DMS153 treated with DMSO at 0.1 percent for 48 hours (cell line): ENCODE results near the gene KRT81.
"Not testable (repeated sequence)": the region's sequence is repeated elsewhere in the genome, so short reads cannot be mapped to it uniquely, and the experiment has no call there.

ENCODE experiments used
- DNase-seq: peaks from one replicate; lab custom pipeline; 2025; ENCODE audit not compliant: unreplicated experiment; lab: John Stamatoyannopoulos, UW

Gene KRT81

DNA sequence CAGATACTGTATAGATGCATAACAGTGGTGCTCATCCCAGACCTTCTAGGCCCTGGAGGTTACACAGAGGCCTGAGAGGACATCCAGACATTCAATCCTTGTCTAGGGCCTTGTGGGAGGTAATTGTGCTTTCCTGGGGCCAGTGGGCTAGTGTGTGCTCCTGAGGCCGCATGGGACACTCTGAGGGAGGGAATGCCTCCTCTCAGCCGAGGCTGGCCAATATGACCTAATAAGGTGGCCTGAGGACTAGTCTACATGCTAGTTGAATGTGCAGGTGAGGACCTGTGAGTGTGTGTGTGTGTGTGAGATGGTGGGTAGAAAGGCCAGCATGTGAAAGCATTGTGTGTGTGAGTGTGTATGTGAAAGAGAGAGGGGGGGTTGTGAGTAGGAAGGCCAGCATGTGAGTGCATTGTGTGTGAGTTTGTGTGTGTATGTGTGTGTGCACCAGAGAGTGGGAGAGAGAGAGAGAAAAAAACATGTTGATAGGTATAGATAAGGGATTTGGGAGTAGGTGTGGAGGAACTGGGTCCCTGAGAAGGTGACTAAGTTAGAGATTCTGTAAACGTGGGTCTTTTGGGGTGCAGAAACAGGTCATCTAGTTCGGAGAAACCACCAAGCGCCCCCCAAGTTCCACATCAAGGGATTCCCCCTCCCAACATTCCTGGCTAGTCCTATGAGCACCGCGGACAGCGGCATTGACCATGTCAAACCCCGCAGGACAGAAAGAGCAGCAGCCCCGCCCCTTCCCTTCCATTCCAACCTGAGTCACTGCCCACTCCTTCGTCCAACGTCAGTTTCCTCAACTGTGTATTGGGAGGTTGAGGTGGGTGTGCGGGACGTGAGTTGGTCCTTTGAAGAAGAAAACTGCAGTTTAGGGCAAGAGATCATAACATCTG, 9.7 kb upstream of the KRT81 start:
- no peak for DNase-seq

DNA sequence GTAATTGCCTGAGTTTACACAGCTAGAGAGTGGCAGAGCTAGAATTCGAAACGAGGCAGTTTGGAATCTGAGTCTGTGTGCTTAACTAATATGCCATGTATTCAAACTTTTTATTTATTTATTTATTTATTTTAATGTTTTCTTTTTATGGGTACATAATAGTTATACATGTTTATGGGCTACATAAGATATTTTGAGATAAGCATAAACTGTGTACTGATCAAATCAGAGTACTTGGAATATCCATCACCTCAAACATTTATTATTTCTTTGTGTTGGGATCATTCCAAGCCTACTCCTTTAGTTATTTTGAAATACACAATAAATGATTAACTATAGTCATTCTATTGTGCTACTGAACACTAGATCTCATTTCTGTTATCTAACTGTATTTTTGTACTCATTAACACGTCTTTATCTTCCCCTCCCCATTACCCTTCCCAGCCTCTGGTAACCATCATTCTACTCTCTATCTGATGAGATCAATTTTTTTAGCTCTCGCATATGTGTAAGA, 7.4 kb upstream of the KRT81 start:
- no peak for DNase-seq

DNA sequence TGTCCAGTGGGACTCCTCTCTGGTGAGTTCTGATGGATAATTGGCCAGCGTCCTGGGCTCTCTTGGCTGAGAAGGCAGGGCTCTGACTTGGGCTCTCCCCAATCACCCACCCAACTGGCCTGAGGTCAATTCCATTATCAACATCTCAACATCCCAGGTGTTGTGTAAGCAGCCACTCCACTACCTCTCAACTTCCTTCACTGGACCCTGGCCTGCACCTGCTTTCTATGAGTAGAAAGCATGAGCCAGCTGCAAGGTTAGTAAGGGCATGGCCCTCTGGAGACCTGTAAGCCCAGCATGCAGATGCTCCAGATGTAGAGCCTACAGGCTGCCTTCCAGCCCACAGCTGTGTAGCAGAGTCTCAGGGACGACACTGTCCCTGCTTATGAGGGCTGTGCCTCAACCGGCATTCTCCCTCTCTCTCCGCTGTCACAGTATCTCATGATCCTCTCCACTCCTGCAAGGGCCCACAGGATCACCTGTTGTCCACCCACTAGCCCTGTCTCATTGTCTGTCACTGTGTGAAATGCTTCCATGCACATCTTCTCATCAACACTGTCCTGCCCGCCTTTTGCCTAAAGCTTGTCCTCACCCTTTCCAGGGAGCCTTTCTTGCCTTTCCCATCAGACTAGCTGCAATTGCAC, 5.4 kb upstream of the KRT81 start:
- DNase-seq, result no peak

DNA sequence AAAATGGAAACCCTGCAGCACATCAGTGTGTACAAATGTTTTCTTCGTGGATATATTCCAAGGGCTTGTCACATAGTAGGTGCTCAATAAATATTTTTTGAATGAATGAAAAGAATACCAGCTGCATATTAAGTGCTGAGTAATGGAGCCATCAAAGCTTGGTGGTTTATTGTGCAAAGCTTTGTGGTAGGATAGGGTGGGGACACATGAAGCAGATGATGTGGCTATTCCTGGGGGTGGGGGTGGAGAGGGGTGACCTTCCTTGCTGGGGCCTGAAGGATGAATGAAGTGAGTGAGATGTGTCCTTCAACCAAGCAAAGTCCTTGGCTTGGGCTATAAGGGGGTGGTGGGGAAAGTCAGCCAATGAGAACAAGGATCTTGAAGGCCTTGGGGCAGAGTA, 4.3 kb upstream of the KRT81 start:
- no peak for DNase-seq

DNA sequence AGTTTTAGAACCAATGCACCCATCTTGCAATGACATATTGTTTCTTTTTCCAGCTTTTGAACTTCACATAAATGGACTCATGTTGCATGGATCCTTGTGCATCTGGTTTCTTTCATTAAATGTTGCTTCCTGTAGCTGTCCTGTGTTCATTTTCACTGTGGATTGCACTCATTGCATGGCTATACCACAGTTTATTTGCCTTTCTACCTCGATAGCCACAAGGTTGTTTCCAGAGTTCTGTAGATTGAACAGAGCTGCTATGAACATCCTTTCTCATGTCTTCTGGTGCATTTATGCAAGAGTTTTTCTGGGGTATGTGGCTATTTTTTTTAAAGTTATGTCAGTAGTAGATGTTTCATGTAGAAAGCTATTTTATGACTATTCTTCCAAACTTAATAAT, 3.5 kb upstream of the KRT81 start:
- no peak for DNase-seq

DNA sequence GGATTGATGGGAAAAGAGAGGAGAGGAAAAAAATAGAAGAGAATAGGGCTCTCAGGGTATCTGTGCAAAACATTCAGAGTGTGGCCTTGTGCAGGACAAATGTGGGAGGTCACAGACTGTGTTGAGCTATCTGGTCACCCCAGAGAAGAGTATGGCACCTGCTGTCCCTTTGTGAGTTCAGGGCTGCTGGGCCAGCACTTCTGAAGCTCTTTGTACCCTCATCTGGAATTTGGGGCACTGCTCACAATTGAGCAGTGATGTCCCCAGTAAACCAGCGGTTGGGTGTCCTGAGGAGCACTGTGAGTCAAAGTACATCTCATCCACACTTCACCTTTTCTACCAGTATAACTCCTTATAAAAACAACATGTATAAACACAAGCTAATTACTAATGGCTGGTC, 2.6 kb upstream of the KRT81 start:
- DNase-seq, result no peak

DNA sequence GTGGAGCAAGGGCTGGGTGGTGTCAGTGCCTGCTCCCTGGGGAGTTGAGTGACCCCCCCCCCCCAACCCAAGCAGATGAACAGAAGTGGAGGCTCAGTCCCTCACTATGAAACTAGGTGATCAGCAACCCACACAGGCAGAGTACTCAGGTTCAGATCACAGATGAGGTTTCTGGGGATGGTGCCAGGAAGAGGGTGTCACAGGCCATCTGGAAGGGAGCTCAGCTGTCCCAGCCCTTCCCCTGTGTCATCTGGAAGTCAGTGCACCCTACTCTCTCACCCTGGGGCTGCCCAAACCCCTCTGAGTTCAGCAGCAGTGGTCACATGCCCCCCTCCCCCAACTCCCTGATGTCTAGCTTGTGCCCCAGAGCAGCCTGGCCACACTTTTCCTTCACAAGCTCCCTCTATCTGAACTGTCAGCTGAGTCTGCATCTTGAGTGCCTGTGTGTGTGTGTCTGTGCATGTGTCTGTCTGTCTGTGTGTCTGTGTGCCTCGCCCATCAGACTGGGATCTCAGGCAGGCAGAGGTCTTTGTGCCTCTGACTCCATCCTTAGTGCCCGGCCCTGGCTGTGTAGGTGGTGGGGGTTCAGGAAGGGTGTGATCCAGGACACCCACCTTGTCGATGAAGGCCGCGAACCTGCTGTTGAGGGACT, 725 bp downstream of the KRT81 start:
- DNase-seq, result not testable (repeated sequence)

DNA sequence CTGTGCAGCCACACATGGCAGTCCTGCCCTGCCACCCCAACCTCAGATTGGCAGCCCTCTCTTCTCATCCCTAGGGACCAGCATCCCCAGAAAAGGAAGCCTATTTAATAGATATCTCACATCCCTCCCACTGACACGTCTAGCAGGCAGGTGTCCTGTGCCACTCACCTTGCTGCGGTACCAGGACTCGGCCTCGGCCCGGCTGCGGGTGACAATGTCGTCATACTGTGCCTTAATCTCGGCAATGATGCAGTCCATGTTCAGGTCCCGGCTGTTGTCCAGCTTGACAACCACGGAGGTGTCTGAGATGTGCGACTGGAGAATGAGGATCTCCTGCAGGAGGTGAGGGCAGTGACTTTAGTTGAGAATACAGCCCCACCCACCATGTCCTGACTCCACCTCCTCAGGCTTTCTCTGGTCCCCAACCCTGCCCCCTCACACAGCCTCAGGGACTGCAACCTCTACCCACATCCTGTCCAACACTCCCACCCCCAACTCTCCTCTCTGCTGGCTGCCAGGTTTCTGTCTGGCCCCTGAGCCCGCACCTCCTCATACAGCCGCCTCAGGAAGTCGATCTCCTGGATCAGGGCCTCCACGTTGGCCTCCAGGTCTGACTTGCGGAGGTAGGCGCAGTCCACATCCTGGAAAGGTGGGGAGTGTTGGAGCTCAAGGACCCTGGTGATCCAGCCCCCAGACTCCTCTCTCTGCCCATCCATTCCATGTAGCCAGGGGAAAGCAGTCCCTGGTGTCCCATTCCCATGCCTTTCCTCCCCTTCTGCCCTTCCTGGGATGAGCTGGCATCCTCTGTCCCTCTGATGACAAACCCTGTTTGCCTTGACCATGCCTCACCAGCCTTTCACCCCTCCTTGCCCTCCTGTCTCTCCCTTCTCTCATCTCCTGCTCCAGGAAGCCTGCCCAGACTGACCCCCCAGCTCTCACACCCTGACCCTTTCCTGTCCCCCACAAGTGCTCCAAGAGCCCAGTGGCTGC, 3.2 kb downstream of the KRT81 start:
- not testable (repeated sequence) for DNase-seq

DNA sequence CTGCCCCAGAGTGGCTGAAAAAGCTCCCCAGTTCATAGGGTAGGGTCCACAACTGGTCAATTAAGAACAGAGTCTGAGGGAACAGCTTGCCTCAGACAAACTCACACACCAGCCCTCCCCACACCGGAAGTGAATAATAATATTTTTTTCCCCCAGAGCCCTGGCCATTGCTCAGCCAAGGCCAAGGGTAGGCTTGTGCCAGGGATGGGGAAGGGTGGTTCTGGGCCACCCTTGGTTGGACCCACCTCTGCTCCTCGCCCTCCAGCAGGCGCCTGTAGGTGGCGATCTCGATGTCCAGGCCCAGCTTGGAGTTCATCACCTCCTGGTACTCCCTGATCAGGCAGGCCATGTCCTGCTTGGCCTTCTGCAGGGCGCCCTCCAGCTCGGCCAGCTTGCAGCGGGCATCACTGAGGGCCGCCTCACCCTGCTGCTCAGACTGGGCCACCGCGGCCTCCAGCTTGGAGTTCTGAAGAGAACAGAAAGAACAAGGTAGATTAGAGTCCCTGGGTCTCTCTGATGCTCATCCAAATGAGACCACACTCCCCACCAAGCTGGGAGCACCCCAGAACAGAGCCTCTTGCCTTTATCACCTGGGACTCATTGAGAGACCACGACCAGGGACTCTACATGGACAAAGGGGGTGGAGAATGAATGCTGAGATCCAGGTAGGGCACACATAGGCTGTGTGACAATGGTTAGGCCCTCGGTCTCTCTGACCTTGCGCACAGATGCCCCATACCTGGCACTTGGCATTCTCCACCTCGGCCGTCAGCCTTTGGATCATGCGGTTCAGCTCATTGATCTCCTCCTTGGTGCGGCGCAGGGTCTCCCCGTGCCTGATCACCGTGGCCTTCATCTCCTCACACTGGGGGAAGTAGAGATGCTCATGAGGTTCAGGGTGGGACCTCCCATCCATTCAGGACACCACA, 4.2 kb downstream of the KRT81 start:
- DNase-seq, result not testable (repeated sequence)

DNA sequence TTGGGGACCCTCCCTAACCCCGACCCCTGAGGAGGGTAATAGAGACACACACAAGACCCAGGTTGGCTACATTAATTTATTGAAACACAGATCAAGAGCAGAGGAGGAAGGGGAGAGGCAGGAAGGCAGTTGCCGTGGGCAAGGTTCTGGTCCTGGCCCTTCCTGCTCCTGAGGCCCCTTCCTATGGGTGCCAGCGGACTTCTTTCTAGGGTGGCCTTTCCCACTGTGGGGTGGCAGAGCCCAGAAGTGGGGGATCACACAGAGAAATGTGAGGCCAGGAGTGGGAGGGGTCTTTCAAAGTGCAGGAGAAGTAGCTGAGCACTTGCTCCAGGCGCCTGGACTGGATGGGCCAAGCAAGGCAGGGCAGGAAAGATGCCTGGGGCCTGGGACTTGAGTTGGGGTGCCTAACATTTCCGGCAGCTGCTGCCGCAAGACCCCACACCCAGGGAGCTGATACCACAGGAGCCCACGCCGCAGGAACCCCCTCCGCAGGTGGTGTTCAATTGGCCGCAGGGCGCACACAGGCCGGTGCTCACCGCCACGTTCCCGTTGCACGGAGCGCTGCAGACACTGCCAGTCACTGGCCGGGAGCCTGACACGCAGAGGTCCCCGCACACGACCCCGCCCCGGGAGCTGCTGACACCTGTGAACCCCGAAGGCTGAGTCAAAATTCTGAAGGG, 5.3 kb downstream of the KRT81 start:
- no peak for DNase-seq

DNA sequence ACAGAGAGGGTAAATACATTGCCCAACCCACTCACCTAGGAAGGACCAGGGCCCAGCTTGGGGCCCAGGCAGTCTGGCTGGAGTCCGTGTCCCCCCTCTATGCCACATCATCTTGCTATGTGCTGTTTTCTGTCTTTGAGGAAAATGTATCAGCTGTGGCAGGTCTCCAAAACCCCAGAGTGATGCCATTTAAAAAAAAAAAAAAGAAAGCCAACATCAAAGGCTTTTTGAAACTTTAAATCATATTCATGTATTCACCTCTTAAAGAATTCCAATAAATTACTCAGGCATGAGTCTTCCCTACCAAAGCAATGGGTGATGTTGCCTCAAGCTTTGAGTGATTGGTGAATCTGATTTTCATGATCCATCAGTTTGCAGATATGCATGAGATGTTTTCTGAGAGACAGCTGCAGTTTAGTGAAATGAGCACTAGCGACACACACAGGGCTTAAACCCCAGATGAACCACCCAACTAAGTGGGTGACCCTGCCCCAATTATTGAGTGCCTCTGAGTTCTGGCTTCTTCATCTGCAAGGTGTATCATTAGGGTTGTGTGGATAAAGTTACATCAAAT, 6.1 kb downstream of the KRT81 start:
- DNase-seq, result no peak

DNA sequence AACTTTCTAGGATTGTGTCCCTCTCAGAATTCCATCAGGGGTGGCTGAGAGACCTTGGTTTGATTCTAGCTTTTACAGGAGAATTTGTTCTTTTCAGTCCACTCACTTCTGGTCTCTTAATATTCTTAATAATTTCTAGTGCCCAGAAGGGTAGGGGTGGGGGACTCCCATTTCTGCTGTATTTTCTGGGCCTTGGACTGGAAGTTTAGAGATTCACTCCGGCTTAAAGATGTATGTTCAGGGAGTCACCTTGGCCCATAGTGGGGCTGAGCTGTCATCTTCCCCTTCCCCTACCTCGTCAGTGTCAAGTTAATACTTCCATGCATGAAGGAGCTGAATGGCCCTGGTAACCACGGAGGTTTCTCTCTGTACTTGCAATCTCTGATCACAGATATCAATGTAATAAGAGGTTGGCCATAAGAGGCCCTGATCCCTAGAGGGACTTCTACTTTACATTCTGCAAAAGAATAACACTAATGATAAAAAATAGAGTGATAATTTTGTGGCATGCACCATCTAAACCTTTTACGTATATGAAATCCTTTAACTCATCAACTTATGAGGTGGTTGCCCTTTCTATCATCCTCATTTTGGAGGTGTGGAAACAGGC, 6.7 kb downstream of the KRT81 start:
- DNase-seq, result no peak

DNA sequence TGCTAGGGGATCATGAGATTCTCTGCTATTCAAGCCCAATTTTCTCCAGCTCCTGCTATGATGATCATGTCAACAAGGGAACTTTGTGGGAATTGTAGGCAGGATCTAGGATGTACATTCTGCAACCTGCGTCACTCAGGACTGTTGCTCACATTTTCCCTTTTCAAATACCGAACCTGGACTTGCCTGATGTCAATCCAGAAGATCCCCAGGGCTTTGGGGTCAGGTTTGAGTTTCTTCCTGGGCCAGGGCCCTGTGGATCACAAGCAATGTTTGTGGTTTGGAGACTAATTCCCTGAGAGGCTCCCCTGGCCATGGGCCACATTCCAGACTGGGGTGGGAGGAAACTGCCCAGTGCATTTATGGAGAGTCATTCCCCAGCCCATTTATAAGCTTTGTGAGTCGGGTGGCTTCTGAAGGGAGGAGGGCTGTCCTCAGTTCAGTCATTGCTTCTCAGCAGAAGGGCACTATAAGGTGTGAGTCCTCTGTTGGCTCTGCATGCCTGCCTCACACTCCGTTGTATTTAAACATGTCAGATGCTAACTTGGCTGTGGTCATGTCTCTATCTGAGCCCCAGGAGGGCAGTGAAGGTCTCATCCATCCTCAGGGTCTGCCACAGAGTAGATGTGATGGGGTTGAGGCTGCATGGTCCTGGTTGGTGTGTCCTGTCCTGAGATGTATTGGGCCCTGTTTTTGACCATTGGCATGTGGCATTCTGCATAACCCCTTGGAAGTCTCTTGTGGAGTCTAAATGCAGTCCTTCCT, 10.4 kb downstream of the KRT81 start:
- no peak for DNase-seq

DNA sequence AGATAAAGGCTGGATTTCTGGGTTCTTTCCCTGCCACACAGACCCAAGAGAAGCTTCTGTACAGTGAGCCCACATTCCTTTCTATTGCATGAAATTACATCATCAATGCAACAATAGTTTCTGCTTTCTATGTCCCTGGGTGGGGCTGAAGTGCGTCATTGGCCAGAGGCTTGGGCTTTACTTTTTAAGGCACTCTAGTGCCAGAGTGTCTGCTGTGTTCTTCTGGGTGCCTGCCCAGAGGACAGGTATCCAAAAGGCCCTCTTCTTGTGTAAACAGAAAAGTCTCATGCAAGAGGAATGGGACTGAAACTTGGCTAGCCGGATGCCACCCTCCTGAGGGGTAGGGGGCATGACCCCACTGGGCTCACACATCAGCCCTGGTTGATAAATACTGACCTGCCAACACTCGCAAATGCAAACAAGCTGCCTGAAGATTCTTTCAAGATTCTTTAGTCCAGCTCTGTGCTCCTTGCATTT, 11.0 kb downstream of the KRT81 start:
- no peak for DNase-seq

DNA sequence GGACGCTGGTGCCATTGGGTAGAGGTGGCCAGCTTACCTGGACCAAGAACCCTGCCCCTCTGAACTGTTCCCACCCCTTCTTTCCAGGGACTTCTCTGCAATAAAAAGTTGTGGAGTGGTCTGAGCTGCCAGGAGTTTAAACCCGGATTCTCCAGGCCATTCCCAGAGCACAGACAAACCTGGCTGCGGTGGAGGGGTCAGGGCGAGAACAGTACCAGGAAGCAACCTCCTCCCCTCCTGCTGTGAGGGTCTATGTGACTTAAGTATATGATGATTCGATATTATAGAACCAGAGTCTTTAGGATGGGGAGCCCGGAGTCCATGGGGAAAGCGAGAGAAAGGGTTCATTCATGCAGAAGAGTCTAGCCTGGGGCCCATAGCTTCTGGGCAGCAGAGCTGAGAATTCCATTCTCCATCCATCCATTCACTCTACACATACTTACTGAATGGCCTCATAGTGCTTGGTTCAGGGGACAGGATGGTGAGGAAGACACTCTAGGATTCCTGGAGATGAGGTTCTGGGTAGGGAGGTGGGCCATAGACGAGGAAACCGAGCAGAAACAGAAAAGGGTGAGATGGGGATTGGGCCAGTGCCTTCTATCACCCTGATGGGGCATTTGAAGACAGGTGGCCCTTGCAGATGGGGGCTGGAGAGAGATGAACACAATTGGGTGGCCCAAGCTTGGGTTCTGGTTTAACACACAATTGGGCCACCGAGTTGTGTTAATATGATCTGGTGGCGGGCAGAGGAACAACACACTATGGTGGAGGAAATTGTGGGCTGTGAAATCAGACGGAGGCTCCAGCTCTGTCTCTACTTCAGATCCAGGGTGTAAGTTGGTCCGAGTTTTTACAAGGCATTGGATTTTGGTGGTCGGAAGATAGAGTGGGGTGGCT, 11.7 kb downstream of the KRT81 start:
- DNase-seq, result no peak
